B cell (primary cell): ENCODE data around the gene RSPH9. TPM values are rescaled to one million over a fixed set of nuclear protein-coding genes. Genes with fewer than 3 reads are reported as not detected.

Experiments used
- ATAC-seq: fragments of 200-7000 bp; cut with Tn5 transposase; one replicate; pipeline ENCODE4 v1.10.0; 2021; ENCODE audit warnings: low read depth, mild to moderate bottlenecking, moderate number of reproducible peaks, moderate library complexity
- CTCF ChIA-PET: fragments of 350-600 bp; sonication (Branson Sonifier 250); formaldehyde crosslinking; loops from one replicate; lab custom pipeline; 2021; ENCODE audit warnings: antibody characterized with exemption, inconsistent platforms; lab: Charles Lee
- POLR2A ChIA-PET: fragments of 350-600 bp; sonication (Branson Sonifier 250); formaldehyde crosslinking; loops from one replicate; lab custom pipeline; 2021; ENCODE audit warnings: antibody characterized with exemption; lab: Charles Lee
- DNase-seq: peaks from one replicate; pipeline ENCODE4 v3.0.0; 2013
- H2AFZ ChIP-seq: 2 replicates; pipeline ENCODE4 v1.6.1; 2012; ENCODE audit warnings: mild to moderate bottlenecking, low read depth, low read length; ENCODE audit not compliant: insufficient read depth, poor library complexity, severe bottlenecking
- H3K27ac ChIP-seq, 2 donors: 1 replicate in 1 of 2; 2 replicates in 1 of 2; pipeline ENCODE4 v1.5.1; 2012 to 2013; ENCODE audit warnings: low read length in 2 of 2, mild to moderate bottlenecking in 2 of 2, moderate library complexity in 1 of 2
- H3K27me3 ChIP-seq, 4 experiments: fragments of 200-600 bp in 1 of 4; sonication (generic) in 1 of 4; replicated peaks in 1 of 4; 1 replicate in 2 of 4; 2 replicates in 2 of 4; pipeline versions ENCODE4 v1.6.1 to v1.7.0; 2013 to 2016; ENCODE audit warnings: low read length in 3 of 4, mild to moderate bottlenecking in 2 of 4, mixed read lengths in 1 of 4, moderate library complexity in 1 of 4; ENCODE audit not compliant: insufficient read depth in 4 of 4, control insufficient read depth in 3 of 4; ENCODE audit errors: control extremely low read depth in 1 of 4
- H3K36me3 ChIP-seq, 2 experiments: replicated peaks in 1 of 2; 1 replicate in 1 of 2; 2 replicates in 1 of 2; pipeline versions ENCODE4 v1.6.1 to v1.7.1; 2013; ENCODE audit warnings: low read length in 1 of 2; ENCODE audit not compliant: insufficient read depth in 2 of 2, control insufficient read depth in 1 of 2; ENCODE audit errors: control extremely low read depth in 1 of 2, extremely low read depth in 1 of 2
- H3K4me1 ChIP-seq, 2 donors: fragments of 200-600 bp in 1 of 2; sonication (generic) in 1 of 2; 1 replicate in 1 of 2; 2 replicates in 1 of 2; pipeline versions ENCODE4 v1.5.1 to v1.6.1; 2013 to 2017; ENCODE audit warnings: low read length in 2 of 2; ENCODE audit not compliant: control insufficient read depth in 2 of 2, insufficient read depth in 2 of 2
- H3K4me2 ChIP-seq: replicated peaks from 2 replicates; pipeline ENCODE3; 2012; ENCODE audit warnings: mild to moderate bottlenecking, low read depth, low read length; ENCODE audit not compliant: poor library complexity, severe bottlenecking
- H3K4me3 ChIP-seq, 5 experiments: fragments of 200-600 bp in 1 of 5; sonication (generic) in 1 of 5; 1 replicate in 3 of 5; 2 replicates in 2 of 5; pipeline versions ENCODE4 v1.5.1 to v1.7.0; 2011 to 2016; ENCODE audit warnings: low read length in 4 of 5, mild to moderate bottlenecking in 4 of 5, low read depth in 2 of 5, control low read depth in 1 of 5, moderate library complexity in 1 of 5; ENCODE audit not compliant: insufficient read depth in 1 of 5; ENCODE audit errors: control extremely low read depth in 1 of 5, extremely low read depth in 1 of 5
- H3K79me2 ChIP-seq: fragments of 200-600 bp; sonication (generic); one replicate; pipeline ENCODE4 v1.6.0; 2016; ENCODE audit warnings: low read length; ENCODE audit not compliant: control insufficient read depth, insufficient read depth
- H3K9ac ChIP-seq: fragments of 200-600 bp; sonication (generic); 2 replicates; pipeline ENCODE4 v1.6.1; 2017; ENCODE audit warnings: mild to moderate bottlenecking, low read length, moderate library complexity
- H3K9me3 ChIP-seq, 3 donors: one replicate each; pipeline versions ENCODE4 v1.6.1 to v1.7.1; 2013; ENCODE audit warnings: low read length in 2 of 3; ENCODE audit not compliant: control insufficient read depth in 2 of 3, insufficient read depth in 1 of 3; ENCODE audit errors: control extremely low read depth in 1 of 3
- H4K20me1 ChIP-seq: 2 replicates; pipeline ENCODE4 v1.6.0; 2012; ENCODE audit warnings: mild to moderate bottlenecking, low read length; ENCODE audit not compliant: insufficient read depth, control insufficient read depth, poor library complexity, severe bottlenecking
- H3K27ac Mint-ChIP-seq: one replicate; pipeline ENCODE4 v1.8.0; 2021; ENCODE audit warnings: mixed read lengths
- H3K27me3 Mint-ChIP-seq: one replicate; pipeline ENCODE4 v1.8.0; 2021; ENCODE audit warnings: mixed read lengths
- H3K4me1 Mint-ChIP-seq: one replicate; pipeline ENCODE4 v1.8.0; 2021; ENCODE audit warnings: mixed read lengths
- H3K4me3 Mint-ChIP-seq: one replicate; pipeline ENCODE4 v1.8.0; 2021; ENCODE audit warnings: mixed read lengths
- H3K9me3 Mint-ChIP-seq: one replicate; pipeline ENCODE4 v1.8.0; 2022; ENCODE audit warnings: mixed read lengths; ENCODE audit not compliant: insufficient read depth
- CTCF ChIP-seq: fragments of 200-600 bp; IDR thresholded peaks from one replicate; pipeline ENCODE4 v1.8.0; 2022; ENCODE audit warnings: antibody characterized with exemption, mild to moderate bottlenecking
- EZH2 ChIP-seq: IDR thresholded peaks from 2 replicates; pipeline ENCODE4 v1.6.1; 2012; ENCODE audit warnings: borderline replicate concordance, low read depth, mild to moderate bottlenecking, moderate library complexity, low read length; ENCODE audit not compliant: insufficient read depth, poor library complexity, severe bottlenecking
- WGBS: methylation state at CpG from one replicate; pipeline ENCODE4 v1.1.5; 2013; ENCODE audit warnings: missing lambda C conversion rate; ENCODE audit not compliant: insufficient coverage; 5-methylcytosine and 5-hydroxymethylcytosine counted together
- intact Hi-C: fragments of 100-400 bp; cut with micrococcal nuclease; formaldehyde crosslinking; loops from one replicate; pipeline ENCODE4 v1.10.0; 2022
- polyA plus RNA-seq: library from polyadenylated mRNA; depleted of rRNA; stranded (reverse); fragments of >200 nt; gene quantifications from 2 replicates; pipeline ENCODE4 v1.2.3, GENCODE V29; 2012
- total RNA-seq, 2 donors: library from RNA; stranded (reverse); fragments of 120-200 nt in 1 of 2; gene quantifications; 1 replicate in 1 of 2; 2 replicates in 1 of 2; pipeline versions ENCODE4 v1.2.3 to v1.2.4, GENCODE V29; 2013 to 2022

Gene RSPH9
- total and polyA plus RNA-seq, 2 donors (not counting 1 experiment from before 2014, with no cell fraction given), result 0.04 TPM; not detected in 1

DNA sequence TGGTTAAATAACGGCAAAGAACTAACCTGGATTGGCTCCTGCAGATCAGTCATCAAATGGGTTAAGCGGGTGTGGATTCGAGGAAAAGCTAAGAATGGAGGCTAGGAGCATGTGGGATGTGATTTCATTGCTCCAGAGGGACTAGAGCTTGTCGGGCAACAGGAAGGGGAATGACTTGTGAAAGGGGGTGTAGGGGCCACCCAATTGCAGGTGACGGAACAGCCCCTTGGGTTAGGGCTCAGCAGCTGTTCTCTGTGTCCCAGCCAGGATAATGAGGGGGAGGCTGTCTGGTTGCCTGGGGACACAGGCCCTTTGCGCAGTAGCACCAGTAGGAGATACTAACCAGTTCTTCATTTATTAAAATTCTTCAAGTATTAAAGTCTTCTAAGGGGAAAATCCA is 67.7 kb downstream of the RSPH9 start:
- intact Hi-C loops, result no loop called here
- Histone ChIP-seq H3K4me3 (no peak overlapping the region), H3K79me2 (no peaks in the 10 kb centered on the region), H4K20me1 (no peaks in the 10 kb centered on the region), H3K36me3 (no peaks in the 10 kb centered on the region), H3K4me2 (no peak overlapping the region), H2AFZ (no peak overlapping the region), H3K4me1 (peaks cover 39 to 51% of the 10 kb centered on the region in 2 donors), H3K27me3 (peaks cover 0 to 2% (median under 1%) of the 10 kb centered on the region in 4 experiments), H3K27ac (no peak overlapping the region), H3K9ac (no peak overlapping the region), H3K9me3 (peaks cover 0 to 11% (median 0%) of the 10 kb centered on the region in 3 donors)
- peak overlapping the region; percentile 6 for H3K4me3 Mint-ChIP-seq
- no peaks in the 10 kb centered on the region for H3K27me3 Mint-ChIP-seq
- no peak for TF ChIP-seq EZH2
- no peak for TF ChIP-seq CTCF
- DNase-seq (no peak), ATAC-seq (no peak)
- CTCF ChIA-PET, result no interaction called here
- no peaks in the 10 kb centered on the region for H3K9me3 Mint-ChIP-seq
- POLR2A ChIA-PET, result no interaction called here
- WGBS, result 92% methylated on average over 3 of the region's 6 CpGs
- H3K27ac Mint-ChIP-seq, result peak overlapping the region; percentile 72
- peaks cover 51% of the 10 kb centered on the region for H3K4me1 Mint-ChIP-seq

DNA sequence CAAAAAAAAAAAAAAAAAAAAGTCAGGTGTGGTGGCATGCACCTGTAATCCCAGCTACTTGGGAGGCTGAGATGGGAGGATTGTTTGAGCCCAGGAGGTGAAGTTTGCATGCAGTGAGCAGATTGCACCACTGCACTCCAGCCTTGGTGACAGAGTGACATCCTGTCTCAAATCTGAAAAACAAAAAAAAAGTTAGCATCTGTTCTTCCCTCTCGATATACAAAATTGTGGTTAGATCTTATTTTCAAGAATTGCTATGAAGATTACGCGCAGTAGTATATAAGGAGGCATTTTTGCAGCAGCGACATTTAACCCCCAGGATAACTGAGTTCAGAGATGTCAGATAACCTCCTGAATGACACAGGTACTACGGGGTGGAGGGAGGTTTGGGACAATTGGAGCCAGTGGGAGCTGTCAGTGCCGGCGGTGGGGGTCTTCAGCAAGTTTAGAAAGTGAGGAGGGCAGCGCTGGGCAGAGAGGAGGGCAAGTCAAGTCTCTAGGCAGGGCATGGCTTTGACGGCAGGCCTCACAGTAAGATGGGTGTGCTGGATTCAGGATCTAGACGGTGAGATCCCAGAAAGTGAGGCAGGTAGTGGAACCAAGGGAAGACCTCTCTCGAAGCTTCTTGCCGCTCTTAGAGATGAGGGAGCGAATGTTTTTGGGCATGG is 68.9 kb downstream of the RSPH9 start:
- Histone ChIP-seq H3K4me1 (peaks cover 39 to 51% of the 10 kb centered on the region in 2 donors), H3K9me3 (peaks cover 0 to 18% (median 0%) of the 10 kb centered on the region in 3 donors), H3K27ac (peak overlapping the region; percentile 60 to 71), H3K27me3 (peaks cover 0 to 8% (median 2%) of the 10 kb centered on the region in 4 experiments), H3K4me2 (peak overlapping the region; percentile 54), H3K79me2 (no peaks in the 10 kb centered on the region), H3K36me3 (no peaks in the 10 kb centered on the region), H2AFZ (no peak overlapping the region), H3K4me3 (peak overlapping the region in 3 of 5 experiments; percentile 4 to 34 (median 33)), H4K20me1 (no peaks in the 10 kb centered on the region), H3K9ac (peak overlapping the region; percentile 6)
- Mint-ChIP-seq H3K4me3 (peak overlapping the region; percentile 60), H3K27ac (peak overlapping the region; percentile 80), H3K4me1 (peaks cover 50% of the 10 kb centered on the region), H3K27me3 (no peaks in the 10 kb centered on the region), H3K9me3 (no peaks in the 10 kb centered on the region)
- 68% methylated on average over 12 of the region's 13 CpGs for WGBS
- TF ChIP-seq EZH2, result no peak
- TF ChIP-seq CTCF, result no peak
- DNase-seq (peak; percentile 52), ATAC-seq (peak; percentile 19)
- ChIA-PET CTCF (interaction anchor here (0.9 to 2.8 kb wide), 5 partner anchors 8 to 47 kb away, joined by 3 to 19 read pairs (median 7); no protein-coding TSS in a partner anchor), POLR2A (interaction anchor here (0.6 to 1.5 kb wide), 5 partner anchors 8 to 84 kb away, joined by 3 to 5 read pairs (median 3); no protein-coding TSS in a partner anchor)
- intact Hi-C loops, result loop anchor here (1.0 kb wide), 1 partner anchor 7 kb away; no protein-coding TSS in a partner anchor
